Bronchial epithelial cell (primary cell): Measurements from ENCODE around the gene RAI14. TPM values are rescaled to one million over a fixed set of nuclear protein-coding genes. Genes with fewer than 3 reads are reported as not detected.

Source experiments
- DNase-seq: peaks from one replicate; pipeline ENCODE4 v3.0.0-alpha.2; 2010; ENCODE audit warnings: low read depth
- FAIRE-seq: peaks from 2 replicates; lab custom pipeline; 2011; peaks lifted over from hg19 to GRCh38; lab: Jason Lieb, UNC
- H3K27me3 ChIP-seq: 2 replicates; pipeline ENCODE4 v1.5.1; 2011; ENCODE audit warnings: low read length; ENCODE audit not compliant: control insufficient read depth, insufficient read depth
- H3K36me3 ChIP-seq: 2 replicates; pipeline ENCODE4 v1.5.1; 2011; ENCODE audit warnings: low read length; ENCODE audit not compliant: control insufficient read depth, insufficient read depth
- H3K4me3 ChIP-seq: 2 replicates; pipeline ENCODE4 v1.5.1; 2011; ENCODE audit warnings: mild to moderate bottlenecking, low read depth, low read length, control low read depth
- CTCF ChIP-seq: IDR thresholded peaks from 2 replicates; pipeline ENCODE4 v1.5.1; 2011; ENCODE audit warnings: mild to moderate bottlenecking, moderate library complexity, low read length, control low read depth, inconsistent platforms; ENCODE audit not compliant: insufficient read depth, severe bottlenecking
- total RNA-seq: library from RNA; depleted of rRNA; stranded (reverse); fragments of >200 nt; gene quantifications from 2 replicates; pipeline ENCODE4 v1.2.1, GENCODE V29; 2014

RAI14 gene
- total RNA-seq, 1 donor from 2014 or later = 60.0 TPM

GRCh38 chr5:34789021-34789531 lies 132.9 kb downstream of the RAI14 start:
- DNase-seq = peak; percentile 21
- TF ChIP-seq CTCF = no peak
- Histone ChIP-seq H3K27me3 (no peaks in the 10 kb centered on the region), H3K36me3 (no peaks in the 10 kb centered on the region), H3K4me3 (no peak overlapping the region)
- no peak for FAIRE-seq

- DNase-seq (no peak), FAIRE-seq (no peak)
- no peak for TF ChIP-seq CTCF
- H3K36me3 ChIP-seq = no peaks in the 10 kb centered on the region
- no peaks in the 10 kb centered on the region for H3K27me3 ChIP-seq
- H3K4me3 ChIP-seq = no peak overlapping the region
These were observed 133.5 kb downstream of the RAI14 start for GRCh38 chr5:34789639-34790038.

- Histone ChIP-seq H3K27me3 (no peaks in the 10 kb centered on the region), H3K4me3 (no peak overlapping the region), H3K36me3 (no peaks in the 10 kb centered on the region)
- FAIRE-seq = no peak
- DNase-seq = peak; percentile 7
- TF ChIP-seq CTCF = no peak
These were observed 133.9 kb downstream of the RAI14 start for GRCh38 chr5:34790069-34790468.

GRCh38 chr5:34791761-34792244 lies 135.7 kb downstream of the RAI14 start:
- Histone ChIP-seq H3K36me3 (peaks cover 1% of the 10 kb centered on the region), H3K4me3 (no peak overlapping the region), H3K27me3 (no peaks in the 10 kb centered on the region)
- FAIRE-seq = no peak
- TF ChIP-seq CTCF = no peak
- DNase-seq = no peak

- H3K36me3 ChIP-seq = peaks cover 13% of the 10 kb centered on the region
- TF ChIP-seq CTCF = no peak
- no peak overlapping the region for H3K4me3 ChIP-seq
These were observed 146.9 kb downstream of the RAI14 start for GRCh38 chr5:34802834-34803563.

More at GRCh38 chr5:34802834-34803563, 146.9 kb downstream of the RAI14 start:
- no peak for DNase-seq
- FAIRE-seq = no peak
- H3K27me3 ChIP-seq = no peaks in the 10 kb centered on the region
